CD14-positive monocyte (primary cell): ENCODE data around the gene TMEM40. TPM values are rescaled to one million over a fixed set of nuclear protein-coding genes. Genes with fewer than 3 reads are reported as not detected.

Source experiments
- DNase-seq, 3 donors: peaks; one replicate each; pipeline ENCODE4 v3.0.0-alpha.2; 2011 to 2022
- H2AFZ ChIP-seq: 2 replicates; pipeline ENCODE4 v1.6.0; 2012; ENCODE audit warnings: mild to moderate bottlenecking, low read depth, low read length, inconsistent platforms; ENCODE audit not compliant: insufficient read depth, poor library complexity, severe bottlenecking
- H3K27ac ChIP-seq, 2 donors: 1 replicate in 1 of 2; 2 replicates in 1 of 2; pipeline ENCODE4 v1.5.1; 2012 to 2013; ENCODE audit warnings: low read length in 2 of 2, control low read depth in 1 of 2, inconsistent platforms in 1 of 2, low read depth in 1 of 2, mild to moderate bottlenecking in 1 of 2
- H3K27me3 ChIP-seq, 2 donors: one replicate each; pipeline versions ENCODE4 v1.6.0 to v1.6.1; 2011 to 2013; ENCODE audit warnings: low read length in 2 of 2; ENCODE audit not compliant: control insufficient read depth in 2 of 2, insufficient read depth in 2 of 2
- H3K36me3 ChIP-seq, 2 donors: replicated peaks in 1 of 2; 1 replicate in 1 of 2; 2 replicates in 1 of 2; pipeline versions ENCODE4 v1.5.1 to v1.6.1; 2012 to 2013; ENCODE audit warnings: low read length in 2 of 2, control low read depth in 1 of 2, inconsistent platforms in 1 of 2, mild to moderate bottlenecking in 1 of 2; ENCODE audit not compliant: insufficient read depth in 2 of 2, control insufficient read depth in 1 of 2
- H3K4me1 ChIP-seq, 2 donors: 1 replicate in 1 of 2; 2 replicates in 1 of 2; pipeline versions ENCODE4 v1.5.1 to v1.6.1; 2012 to 2013; ENCODE audit warnings: low read length in 2 of 2, control low read depth in 1 of 2, inconsistent platforms in 1 of 2, mild to moderate bottlenecking in 1 of 2, moderate library complexity in 1 of 2; ENCODE audit not compliant: insufficient read depth in 2 of 2, control insufficient read depth in 1 of 2
- H3K4me2 ChIP-seq: replicated peaks from 2 replicates; pipeline ENCODE3; 2012; ENCODE audit warnings: low read length, moderate library complexity, mild to moderate bottlenecking; ENCODE audit not compliant: poor library complexity, severe bottlenecking; ENCODE audit errors: extremely low read depth
- H3K4me3 ChIP-seq, 3 experiments: fragments of 200-600 bp in 1 of 3; sonication (generic) in 1 of 3; replicated peaks in 1 of 3; 1 replicate in 2 of 3; 2 replicates in 1 of 3; pipeline ENCODE4 v1.5.1; 2011 to 2013; ENCODE audit warnings: low read length in 3 of 3, mild to moderate bottlenecking in 3 of 3, control low read depth in 2 of 3, low read depth in 2 of 3, inconsistent platforms in 1 of 3, moderate library complexity in 1 of 3
- H3K79me2 ChIP-seq: 2 replicates; pipeline ENCODE4 v1.6.0; 2012; ENCODE audit warnings: mild to moderate bottlenecking, control low read depth, inconsistent platforms, low read length, moderate library complexity; ENCODE audit not compliant: insufficient read depth
- H3K9ac ChIP-seq: 2 replicates; pipeline ENCODE4 v1.6.0; 2017; ENCODE audit warnings: low read length, mild to moderate bottlenecking; ENCODE audit not compliant: insufficient read depth, poor library complexity, severe bottlenecking
- H3K9me3 ChIP-seq, 2 donors: replicated peaks in 1 of 2; 1 replicate in 1 of 2; 2 replicates in 1 of 2; pipeline versions ENCODE4 v1.5.1 to v1.6.1; 2012 to 2013; ENCODE audit warnings: low read length in 2 of 2, control low read depth in 1 of 2; ENCODE audit not compliant: control insufficient read depth in 1 of 2, insufficient read depth in 1 of 2
- H4K20me1 ChIP-seq: 2 replicates; pipeline ENCODE4 v1.6.0; 2012; ENCODE audit warnings: mild to moderate bottlenecking, low read length, control low read depth, moderate library complexity; ENCODE audit not compliant: insufficient read depth
- H3K27ac Mint-ChIP-seq, 7 donors: one replicate each; pipeline ENCODE4 v1.8.0; 2020; ENCODE audit warnings: mild to moderate bottlenecking in 7 of 7, mixed read lengths in 7 of 7, moderate library complexity in 6 of 7, inconsistent platforms in 2 of 7
- H3K27me3 Mint-ChIP-seq, 3 donors: one replicate each; pipeline ENCODE4 v1.8.0; 2021 to 2022; ENCODE audit warnings: low read depth in 3 of 3, mild to moderate bottlenecking in 3 of 3, mixed read lengths in 3 of 3, moderate library complexity in 3 of 3, inconsistent platforms in 1 of 3
- H3K36me3 Mint-ChIP-seq, 2 donors: one replicate each; pipeline ENCODE4 v1.8.0; 2020; ENCODE audit warnings: mixed read lengths in 2 of 2, inconsistent platforms in 1 of 2, mild to moderate bottlenecking in 1 of 2
- H3K4me1 Mint-ChIP-seq: one replicate; pipeline ENCODE4 v1.8.0; 2020; ENCODE audit warnings: mild to moderate bottlenecking, mixed read lengths
- H3K4me3 Mint-ChIP-seq, 2 donors: one replicate each; pipeline ENCODE4 v1.8.0; 2020; ENCODE audit warnings: mild to moderate bottlenecking in 2 of 2, mixed read lengths in 2 of 2, moderate library complexity in 1 of 2
- H3K9me3 Mint-ChIP-seq, 7 donors: one replicate each; pipeline ENCODE4 v1.8.0; 2020 to 2022; ENCODE audit warnings: mixed read lengths in 7 of 7, mild to moderate bottlenecking in 6 of 7, moderate library complexity in 6 of 7, inconsistent platforms in 2 of 7
- CTCF ChIP-seq: fragments of 200-600 bp; IDR thresholded peaks from one replicate; pipeline ENCODE4 v1.8.0; 2022; ENCODE audit warnings: antibody characterized with exemption, mild to moderate bottlenecking
- WGBS: methylation state at CpG from one replicate; pipeline ENCODE4 v1.1.5; 2013; ENCODE audit warnings: missing lambda C conversion rate; ENCODE audit not compliant: insufficient coverage; 5-methylcytosine and 5-hydroxymethylcytosine counted together
- intact Hi-C, 2 donors: fragments of 100-400 bp; cut with micrococcal nuclease; formaldehyde crosslinking; loops; one replicate each; pipeline versions ENCODE4 v1.15.0 to v1.15.1; 2023
- polyA plus RNA-seq, 3 donors: library from polyadenylated mRNA; depleted of rRNA in 1 of 3; unstranded in 2 of 3; stranded (reverse) in 1 of 3; fragments of 300-500 nt in 2 of 3; fragments of >200 nt in 1 of 3; fragmentation: Illumina TruSeq in 2 of 3; gene quantifications; 1 replicate in 2 of 3; 2 replicates in 1 of 3; pipeline ENCODE4 v1.2.3, GENCODE V29; 2012 to 2021

TMEM40 gene
- polyA plus RNA-seq, 3 donors: 0.92 TPM; not detected in 2

GRCh38 chr3:12755754-12756153 lies 3.3 kb downstream of the TMEM40 start:
- H3K27me3 Mint-ChIP-seq: peaks cover 0 to 18% (median 3%) of the 10 kb centered on the region in 3 donors
- WGBS: 70% methylated on average over 4 of the region's 6 CpGs
- no peaks in the 10 kb centered on the region for H3K27me3 ChIP-seq
- no peak overlapping the region for H3K27ac ChIP-seq
- no peaks in the 10 kb centered on the region for H3K4me1 ChIP-seq
- H3K9ac ChIP-seq: no peak overlapping the region
- H3K36me3 Mint-ChIP-seq: no peaks in the 10 kb centered on the region
- no peak overlapping the region for H3K4me3 ChIP-seq
- H3K4me2 ChIP-seq: no peak overlapping the region
- DNase-seq: no peak
- H3K4me3 Mint-ChIP-seq: no peak overlapping the region
- intact Hi-C loops: no loop called here
- no peak overlapping the region for H2AFZ ChIP-seq
- H3K27ac Mint-ChIP-seq: no peak overlapping the region
- peaks cover 3% of the 10 kb centered on the region for H3K4me1 Mint-ChIP-seq
- H3K9me3 Mint-ChIP-seq: peaks cover 0 to 1% (median 0%) of the 10 kb centered on the region in 7 donors
- H3K79me2 ChIP-seq: no peaks in the 10 kb centered on the region
- H4K20me1 ChIP-seq: no peaks in the 10 kb centered on the region
- H3K9me3 ChIP-seq: no peaks in the 10 kb centered on the region
- no peak for TF ChIP-seq CTCF
- no peaks in the 10 kb centered on the region for H3K36me3 ChIP-seq

- no peak overlapping the region for H3K9ac ChIP-seq
- H3K27me3 ChIP-seq: no peaks in the 10 kb centered on the region
- no peak overlapping the region for H3K4me3 ChIP-seq
- no peak overlapping the region for H3K27ac Mint-ChIP-seq
- intact Hi-C loops: no loop called here
- DNase-seq: no peak
- H3K9me3 Mint-ChIP-seq: peaks cover 0 to 1% (median 0%) of the 10 kb centered on the region in 7 donors
- no peaks in the 10 kb centered on the region for H3K79me2 ChIP-seq
- H3K27me3 Mint-ChIP-seq: peaks cover 0 to 21% (median 11%) of the 10 kb centered on the region in 3 donors
- WGBS: 100% methylated on average over 1 of the region's 1 CpG
- H2AFZ ChIP-seq: no peak overlapping the region
- H3K36me3 Mint-ChIP-seq: no peaks in the 10 kb centered on the region
- no peaks in the 10 kb centered on the region for H4K20me1 ChIP-seq
- no peak overlapping the region for H3K4me2 ChIP-seq
- no peak for TF ChIP-seq CTCF
- H3K4me1 Mint-ChIP-seq: peaks cover 4% of the 10 kb centered on the region
- H3K4me1 ChIP-seq: no peaks in the 10 kb centered on the region
- no peak overlapping the region for H3K4me3 Mint-ChIP-seq
- no peaks in the 10 kb centered on the region for H3K36me3 ChIP-seq
- no peaks in the 10 kb centered on the region for H3K9me3 ChIP-seq
- no peak overlapping the region for H3K27ac ChIP-seq
Observed at GRCh38 chr3:12754313-12754712, 4.7 kb downstream of the TMEM40 start.
